GM18499 (cell line): Measurements from ENCODE around the gene TRAPPC2.

Experiments
- ATAC-seq: cut with Tn5 transposase; IDR thresholded peaks from one replicate; pipeline ENCODE4 v1.9.1; 2021; ENCODE audit warnings: moderate number of reproducible peaks; ENCODE audit not compliant: insufficient read depth, unreplicated experiment

The TRAPPC2 gene

DNA sequence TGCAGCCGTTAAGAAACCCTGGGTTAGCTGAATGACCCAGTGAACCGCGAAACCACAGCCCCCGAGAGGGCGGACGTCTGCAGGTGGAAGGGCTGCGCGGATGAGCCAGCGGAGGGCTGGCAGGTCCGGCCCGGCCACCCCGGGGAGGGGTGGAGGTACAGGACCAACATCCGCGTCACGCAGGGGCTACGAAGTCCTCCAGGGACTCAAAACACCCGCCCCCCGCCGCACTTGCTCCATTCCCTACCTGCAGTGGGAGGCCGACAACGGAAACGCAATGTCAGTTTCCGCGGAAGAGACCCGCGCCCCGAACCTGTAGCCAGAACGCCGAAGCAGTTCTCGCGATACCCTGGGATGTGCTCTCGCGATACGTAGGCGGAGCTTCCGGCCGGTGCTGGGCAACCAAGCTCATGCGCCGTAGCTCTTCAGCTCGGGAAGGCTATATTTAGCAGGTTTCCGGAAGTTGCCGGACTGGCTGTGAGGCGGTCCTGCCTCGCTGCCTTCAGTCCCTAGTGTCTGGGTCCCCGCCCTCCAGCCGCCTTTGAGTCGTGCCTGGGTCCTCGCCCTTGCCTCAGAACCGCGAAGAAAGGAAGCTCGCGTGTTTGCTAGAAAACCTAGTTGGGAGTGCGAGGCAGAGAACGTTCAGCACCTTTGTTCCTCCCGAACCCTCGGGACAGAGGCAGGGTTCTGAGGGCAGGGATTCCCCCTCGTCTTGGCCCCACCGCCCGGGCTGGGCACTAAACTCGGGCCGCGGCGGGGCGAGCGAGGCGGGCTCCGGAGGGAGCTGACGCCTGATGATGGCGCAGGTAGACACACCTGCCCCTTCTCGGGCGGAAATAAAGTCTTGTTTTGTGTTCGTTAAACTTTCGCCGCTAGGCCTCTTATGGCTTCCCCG lies at the start of gene TRAPPC2, which contains the start of gene OFD1:
TRAPPC2 (minus strand) TSS at position 343 of the 895 bp plus-strand sequence. CDS start 14,657 bp downstream, outside the sequence.
OFD1 (plus strand) TSS at position 471 of the 895 bp plus-strand sequence; CDS start at position 795, 324 bp downstream.
- ATAC-seq: peak; percentile 78

DNA sequence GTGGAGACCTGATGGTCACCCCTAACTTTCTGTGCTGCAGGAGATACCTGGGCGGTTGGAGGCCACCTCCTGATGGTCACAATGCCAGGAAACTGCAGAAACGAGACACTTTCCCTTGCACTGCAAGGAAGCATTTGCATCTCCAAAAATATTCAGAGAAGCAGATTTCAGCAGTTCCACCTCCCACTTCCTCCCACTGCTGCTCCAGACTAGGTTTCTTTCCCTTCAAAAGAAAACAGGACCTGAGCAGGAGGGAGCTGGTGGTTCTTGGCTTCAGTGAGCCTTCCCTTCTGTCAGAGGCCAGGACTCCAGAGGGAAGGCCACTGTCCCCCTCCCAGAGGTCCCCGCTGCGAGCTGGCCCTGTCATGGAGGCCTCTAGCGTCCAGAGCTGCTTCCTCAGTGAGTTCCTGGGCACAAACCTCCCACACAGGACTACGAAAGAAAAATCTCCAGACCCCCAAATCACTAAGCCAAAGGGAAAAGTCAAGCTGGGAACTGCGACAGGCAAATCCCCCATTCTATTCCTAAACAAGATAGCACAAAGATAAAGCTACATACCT lies 46.5 kb upstream of the TRAPPC2 start:
- ATAC-seq: no peak

DNA sequence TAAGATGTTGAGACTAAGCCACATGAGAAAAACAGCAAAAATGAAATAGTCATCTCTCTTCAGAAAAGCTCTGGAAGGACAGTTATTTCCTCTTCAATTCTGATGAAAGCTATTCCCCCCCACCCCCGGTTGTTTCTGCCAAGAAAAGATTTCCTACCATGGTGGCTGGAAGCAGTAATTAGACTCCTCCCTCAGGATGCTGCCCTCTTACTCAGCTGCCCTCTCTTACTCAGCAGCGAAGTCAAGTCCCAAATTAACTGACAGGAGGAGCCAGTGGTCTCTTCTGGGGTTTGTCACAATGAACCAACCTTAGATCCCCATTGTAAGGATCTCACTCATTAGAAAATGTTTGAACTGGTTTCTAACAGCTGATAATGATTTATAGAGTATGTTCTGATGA lies 44.5 kb upstream of the TRAPPC2 start:
- ATAC-seq: no peak

DNA sequence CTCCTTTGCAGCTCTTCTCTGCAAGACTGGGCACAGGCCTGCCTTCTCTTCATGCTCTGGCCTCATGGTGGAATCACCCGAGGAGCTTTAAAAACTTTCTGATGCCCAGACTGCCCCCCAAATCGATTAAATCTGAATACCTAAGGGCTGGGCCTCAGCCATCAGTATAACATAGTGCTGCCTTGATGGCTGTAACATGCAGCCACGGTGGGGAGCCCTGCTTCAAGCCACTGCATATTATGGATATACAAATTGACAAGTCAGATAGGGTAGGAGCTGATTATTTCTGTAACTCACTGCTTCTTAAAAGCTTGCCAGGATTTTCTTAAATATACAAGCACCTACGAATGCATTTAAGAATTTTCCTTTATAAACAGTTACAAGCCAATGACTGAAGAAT lies 42.0 kb upstream of the TRAPPC2 start:
- no peak for ATAC-seq

DNA sequence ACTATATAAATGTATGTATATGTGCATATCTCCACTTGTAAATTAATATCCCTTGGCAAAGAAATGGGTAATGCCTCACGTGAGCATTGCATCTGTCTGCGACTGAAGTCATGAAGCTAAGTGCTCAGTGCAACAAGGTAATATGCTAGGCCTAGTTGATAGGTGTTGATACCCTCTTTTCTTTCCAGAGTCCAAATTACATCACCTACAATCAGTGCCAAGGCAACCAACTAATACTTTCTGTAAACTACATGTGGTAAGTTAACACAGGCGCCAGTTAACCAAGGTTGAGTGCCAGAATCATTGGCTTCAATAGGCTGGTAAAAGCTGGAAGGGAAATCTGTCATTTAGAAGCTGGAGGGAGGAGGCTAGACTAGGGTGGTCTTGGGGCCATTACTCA lies 41.4 kb upstream of the TRAPPC2 start:
- no peak for ATAC-seq

DNA sequence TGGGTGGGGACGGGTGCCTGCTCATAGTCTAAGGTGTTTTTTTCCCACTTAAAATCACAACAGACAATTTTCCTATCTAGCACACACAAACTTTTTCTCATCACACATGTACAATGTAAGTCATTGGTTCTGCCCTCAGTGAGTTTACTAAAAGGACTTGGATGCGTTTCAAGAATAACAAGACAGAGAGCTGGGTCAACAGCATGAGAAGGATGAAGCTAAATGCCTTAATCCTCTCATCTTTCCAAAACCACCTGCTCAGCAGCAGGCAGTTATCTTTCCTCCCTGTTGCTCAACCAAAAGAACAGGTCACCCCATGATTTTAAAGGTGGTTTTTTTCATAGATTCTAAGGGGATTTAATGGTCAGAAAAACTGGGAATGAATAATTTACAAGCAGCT lies 40.3 kb upstream of the TRAPPC2 start:
- ATAC-seq: no peak

DNA sequence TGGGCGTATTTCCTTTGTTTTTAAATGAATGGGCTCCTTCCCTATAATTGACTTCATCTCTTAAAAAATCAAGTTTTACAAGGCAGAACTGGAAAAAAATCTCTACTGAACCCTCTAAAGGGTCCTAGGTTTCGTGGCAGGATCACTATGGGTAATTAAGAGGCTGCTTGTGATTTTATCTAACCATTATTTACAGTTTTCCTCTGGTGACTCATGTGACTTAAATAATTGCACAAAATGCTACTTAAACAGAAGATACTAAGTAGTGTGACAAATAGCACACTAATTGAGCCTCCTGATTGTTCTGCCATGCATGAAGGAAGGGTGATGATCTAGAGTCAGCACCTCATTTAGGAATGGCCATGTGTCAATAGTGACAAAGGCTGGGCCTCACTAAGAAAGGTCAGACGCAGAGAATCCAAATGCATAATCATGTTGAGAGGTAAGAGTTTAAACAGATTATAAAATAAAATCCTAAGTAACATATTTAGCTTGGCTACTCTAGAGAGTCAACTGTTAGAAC lies 35.7 kb upstream of the TRAPPC2 start:
- ATAC-seq: no peak

DNA sequence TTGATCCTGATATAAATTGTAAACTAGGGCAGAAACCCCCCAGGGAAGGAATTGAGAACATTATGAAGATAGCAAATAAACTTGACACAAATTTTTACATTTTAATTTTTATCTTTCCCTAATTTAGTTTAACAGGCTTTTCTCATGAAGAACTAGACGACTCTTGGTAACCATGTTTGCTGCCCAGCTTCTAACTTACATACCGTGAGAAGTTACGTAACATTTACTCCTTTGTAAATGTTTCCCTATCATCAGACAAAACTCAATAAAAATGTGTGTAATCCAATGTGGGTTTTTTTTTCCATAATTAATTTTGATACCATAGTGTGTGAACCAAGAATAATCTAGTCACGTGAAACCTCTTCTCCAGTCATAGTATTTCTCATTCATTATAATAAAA lies 34.5 kb upstream of the TRAPPC2 start:
- ATAC-seq: no peak

DNA sequence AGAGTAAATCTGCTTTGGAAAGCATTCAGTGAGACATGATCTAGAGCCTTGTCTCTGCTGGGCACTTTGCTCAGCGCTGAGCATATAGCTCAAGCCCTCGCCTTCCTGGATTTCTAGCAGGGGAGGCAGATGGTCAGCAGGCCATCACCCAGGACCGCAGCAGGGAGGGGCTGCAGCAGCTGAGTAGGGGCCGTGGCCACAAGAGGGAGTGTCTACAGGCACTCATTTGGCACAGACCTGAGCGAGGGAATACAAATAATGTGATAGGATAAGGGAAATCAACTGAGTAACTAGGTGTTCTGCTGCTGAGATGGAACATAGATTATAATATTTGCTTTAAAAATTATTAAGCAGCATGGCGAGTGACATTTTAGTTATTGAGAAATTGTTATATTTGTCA lies 30.3 kb upstream of the TRAPPC2 start:
- ATAC-seq: no peak

DNA sequence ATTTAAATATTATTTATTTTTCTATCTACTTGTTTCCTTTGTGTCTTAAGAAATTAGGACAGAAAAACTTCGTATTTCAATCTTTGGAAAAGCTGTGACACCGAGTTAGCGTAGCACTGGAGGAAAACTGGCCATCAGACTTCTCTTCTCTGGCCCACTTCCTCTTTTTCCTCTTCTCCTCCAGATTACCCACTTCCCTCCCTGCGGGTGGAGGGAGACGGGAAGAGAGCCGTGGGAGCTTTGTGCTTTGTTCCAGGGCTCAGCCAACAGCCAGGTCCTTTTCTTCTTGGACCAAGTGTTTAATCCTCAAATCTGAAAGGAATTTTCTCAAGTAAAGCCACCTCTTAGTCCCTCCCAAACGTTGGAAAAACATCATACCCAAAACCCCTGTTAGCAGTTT lies 29.9 kb upstream of the TRAPPC2 start:
- ATAC-seq: no peak

DNA sequence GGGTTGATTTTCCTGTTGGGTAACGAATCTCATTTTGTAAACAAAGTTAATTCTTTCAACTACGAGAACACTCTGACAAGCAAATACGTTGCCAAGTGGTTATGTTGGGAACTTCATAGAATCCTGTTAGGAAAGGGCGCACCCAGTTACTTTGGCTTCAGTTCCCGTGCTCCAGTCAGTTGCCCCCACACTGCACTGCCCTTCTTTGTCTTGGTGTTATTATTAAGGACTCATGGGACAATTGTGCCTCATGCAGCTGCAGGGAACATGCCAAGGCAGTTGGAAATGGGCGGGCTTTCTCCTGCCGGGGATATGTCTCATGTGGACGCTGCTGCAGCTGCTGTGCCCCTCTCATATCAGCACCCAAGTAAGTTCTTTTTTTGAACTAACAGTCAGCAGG lies 29.1 kb upstream of the TRAPPC2 start:
- ATAC-seq: no peak

DNA sequence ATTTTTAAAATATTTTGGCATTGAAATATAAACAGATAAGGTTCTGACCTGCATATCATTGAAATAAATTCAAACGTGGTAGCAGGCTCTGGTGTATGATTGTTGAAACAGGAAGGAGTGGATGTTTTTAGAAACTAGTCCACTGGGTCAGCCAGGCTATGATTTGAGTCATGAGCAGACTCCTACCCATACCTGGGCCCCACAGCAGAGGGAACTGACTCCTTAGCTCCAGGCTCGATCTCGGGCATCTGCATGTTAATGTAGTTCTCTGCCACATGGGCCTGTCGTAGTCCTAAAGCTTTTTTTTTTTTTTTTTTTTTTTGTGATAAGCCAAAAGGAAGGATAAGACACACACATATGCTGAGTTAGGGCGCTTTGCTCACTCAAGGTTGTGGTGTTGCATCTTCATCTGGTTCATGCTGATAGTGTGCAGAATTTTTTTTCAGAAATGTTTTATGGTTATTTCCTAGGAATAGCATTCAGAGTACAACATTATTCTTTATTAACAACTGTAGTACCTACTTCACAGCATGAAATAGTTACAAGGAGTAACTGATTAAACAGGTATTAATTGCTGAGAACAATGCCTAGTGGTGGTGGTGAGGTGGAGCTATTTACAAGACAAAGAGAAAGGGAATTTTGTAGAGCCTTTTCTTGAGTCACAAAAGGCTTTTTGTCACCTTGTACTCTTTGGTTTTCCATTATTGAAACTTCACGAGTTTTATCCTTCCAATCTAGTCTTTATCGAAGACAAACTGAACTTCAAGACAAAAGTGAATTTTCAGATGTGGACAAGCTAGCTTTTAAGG lies 27.4 kb upstream of the TRAPPC2 start:
- peak; percentile 40 for ATAC-seq

DNA sequence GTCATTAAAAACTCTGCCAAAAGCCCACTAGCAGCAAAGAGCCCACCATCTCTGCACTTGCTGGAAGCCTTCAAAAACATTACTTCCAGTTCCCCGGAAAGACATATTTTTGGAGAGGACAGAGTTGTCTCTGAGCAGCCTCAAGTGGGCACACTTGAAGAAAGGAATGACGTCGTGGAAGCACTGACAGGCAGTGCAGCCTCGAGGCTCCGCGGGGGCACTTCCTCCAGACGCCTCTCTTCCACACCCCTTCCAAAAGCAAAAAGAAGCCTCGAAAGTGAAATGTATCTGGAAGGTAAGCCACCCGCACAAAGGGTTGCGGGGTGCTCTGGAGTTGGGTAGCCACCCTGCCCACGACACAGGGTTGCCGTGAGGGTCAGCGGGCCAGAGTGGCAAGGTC lies 26.0 kb upstream of the TRAPPC2 start:
- ATAC-seq: no peak

DNA sequence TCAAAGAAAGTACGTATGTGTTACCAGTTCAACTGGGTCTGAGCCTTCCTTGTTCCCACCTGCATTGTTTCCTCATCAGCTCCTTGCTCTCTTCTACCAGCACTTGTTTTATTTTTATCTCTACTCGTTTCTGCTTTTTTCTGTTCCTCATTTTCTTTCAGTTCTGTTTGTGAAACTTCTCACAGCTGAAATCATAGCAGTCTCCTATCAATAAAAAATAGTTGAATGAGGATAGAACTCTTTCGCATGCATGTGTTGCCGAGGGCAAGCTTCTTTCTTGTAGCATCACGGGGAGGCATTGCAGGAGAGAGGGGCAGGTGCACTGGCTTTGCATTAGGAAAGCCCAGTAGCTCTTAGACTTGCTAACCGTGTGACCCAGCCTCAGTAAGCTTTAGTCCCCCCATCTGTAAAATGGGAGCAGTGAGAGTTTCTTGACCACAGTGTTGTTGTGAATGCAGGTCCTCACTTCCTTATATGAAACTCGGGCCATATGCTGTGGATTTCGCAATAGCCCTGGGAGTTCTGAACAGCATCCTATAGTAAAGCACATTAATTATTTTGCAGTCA lies 24.8 kb upstream of the TRAPPC2 start:
- ATAC-seq: peak; percentile 47

DNA sequence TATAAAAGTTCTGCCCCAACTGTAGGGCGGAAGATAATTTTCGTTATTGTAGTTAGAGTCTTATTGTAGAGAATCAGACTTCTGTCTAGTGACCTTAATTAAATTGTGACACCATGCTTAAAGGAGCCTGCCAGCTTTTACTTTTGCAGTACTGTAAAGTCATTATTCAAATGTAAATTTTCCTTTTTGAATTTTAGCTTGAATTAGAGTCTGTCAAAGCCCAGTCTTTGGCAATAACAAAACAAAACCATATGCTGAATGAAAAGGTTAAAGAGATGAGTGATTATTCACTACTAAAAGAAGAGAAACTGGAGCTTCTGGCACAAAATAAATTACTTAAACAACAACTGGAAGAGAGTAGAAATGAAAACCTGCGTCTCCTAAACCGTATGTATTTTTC lies 22.0 kb upstream of the TRAPPC2 start:
- no peak for ATAC-seq

DNA sequence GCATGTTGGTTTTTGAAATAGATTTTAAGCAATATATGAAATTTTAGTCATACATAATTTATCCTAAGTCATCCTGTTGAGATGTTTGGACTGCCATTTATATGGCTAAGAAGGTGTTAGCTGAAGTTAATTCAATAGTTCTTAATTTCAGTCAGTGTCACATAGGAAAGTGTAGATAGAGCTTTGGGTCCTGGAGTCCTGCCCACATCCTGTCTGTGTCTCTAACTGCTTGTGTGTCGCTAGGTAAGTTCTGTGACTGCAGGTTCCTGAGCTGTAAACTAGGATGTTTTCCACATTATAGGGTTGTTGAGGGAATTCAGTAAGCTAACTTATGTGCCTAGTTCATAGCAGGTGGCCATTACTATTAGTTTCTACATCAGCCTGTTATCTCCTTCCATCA lies 20.8 kb upstream of the TRAPPC2 start:
- ATAC-seq: no peak

DNA sequence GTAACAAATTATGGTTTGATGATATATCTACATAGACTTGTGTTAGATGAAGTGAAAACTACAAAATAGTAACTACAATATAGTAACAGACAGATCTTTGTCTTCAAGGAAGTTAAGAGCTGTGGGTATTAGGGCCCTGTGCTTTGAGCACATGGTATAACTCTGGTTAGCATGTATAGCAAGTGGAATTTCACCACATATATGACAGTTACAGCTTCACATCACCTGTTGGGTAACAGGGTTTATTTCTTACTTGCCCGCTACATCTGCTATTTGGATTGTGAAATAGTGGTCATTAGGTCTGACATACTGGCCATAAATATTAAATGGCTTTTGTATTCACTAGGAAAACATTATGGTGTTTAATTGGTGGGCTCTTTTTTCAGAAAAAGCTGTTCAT lies 20.3 kb upstream of the TRAPPC2 start:
- ATAC-seq: no peak

DNA sequence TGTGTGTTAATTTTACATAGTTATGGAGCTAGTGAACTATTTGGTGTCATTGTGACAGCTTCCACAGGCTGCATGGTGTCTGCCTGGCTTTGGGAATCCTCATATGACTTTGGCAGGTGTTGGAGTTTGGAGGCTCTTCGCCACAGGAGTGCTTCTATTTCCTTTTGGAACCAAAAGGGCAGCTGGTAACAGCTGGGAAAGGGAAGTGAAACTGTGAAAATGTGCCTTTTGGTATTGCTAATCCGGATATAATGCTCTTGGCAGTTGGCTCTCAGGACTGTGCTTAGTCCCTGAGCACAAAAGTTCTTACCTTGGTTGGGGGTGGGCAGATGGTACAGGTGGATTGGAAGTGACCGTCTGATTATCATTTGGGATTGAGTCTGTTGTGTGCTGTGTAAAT lies 18.2 kb upstream of the TRAPPC2 start:
- peak; percentile 49 for ATAC-seq

DNA sequence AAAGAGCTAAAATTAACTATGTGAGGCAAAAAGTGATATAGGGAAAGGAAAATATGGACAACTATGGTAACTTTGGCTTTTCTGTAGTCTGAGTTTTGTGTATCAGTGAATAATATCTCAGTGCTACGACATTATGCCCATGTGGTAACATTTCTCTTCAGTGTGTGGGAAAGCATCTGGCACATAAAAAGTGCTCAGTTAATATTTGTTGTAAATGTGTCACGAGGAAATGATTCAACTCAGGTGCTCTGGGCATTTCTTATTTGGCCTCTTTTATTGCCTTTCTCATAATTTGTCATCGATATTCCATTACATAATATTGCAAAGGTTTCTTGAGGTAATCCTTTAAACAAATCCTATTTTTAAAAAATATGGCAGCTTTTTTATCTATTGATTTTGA lies 17.7 kb upstream of the TRAPPC2 start:
- no peak for ATAC-seq

DNA sequence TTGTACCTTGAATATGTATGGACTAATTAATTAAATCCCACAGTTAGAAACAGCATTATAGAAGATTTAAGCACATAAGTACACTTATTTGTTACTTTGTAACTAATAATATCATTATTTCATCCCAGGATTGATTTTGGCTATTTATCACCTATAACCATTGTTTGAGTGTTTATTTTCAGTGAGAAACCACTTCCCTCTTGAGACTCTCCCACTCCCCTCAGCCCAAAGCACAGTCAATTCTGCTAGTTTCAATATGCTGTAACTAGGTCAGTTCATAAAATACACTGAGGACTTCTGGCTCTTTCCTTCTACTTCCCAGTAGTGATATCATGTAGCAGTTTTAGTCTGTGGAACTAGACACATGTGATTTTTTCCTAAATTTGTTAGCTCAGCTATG lies 16.4 kb upstream of the TRAPPC2 start:
- no peak for ATAC-seq
